ENCODE data around the gene CCDC194. TPM values are rescaled to one million over a fixed set of nuclear protein-coding genes. Genes with fewer than 3 reads are reported as not detected.

Gene CCDC194
- total and polyA plus RNA-seq, 4 donors, result not detected

DNA sequence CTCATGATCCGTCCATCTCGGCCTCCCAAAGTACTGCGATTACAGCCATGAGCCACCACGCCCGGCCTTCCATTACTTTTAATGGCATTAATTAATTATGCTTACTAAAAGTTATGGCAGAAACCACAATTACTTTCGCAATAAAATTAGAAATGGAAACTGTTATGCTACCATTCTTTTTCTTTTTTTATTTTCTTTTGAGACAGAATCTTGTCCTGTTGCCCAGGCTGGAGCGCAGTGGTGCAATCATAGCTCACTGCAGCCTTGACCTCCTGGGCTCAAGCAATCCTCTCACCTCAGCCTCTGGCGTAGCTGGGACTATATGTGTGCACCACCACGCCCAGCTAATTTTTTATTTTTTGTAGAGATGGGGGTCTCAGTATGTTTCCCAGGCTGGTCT lies 16.0 kb upstream of the CCDC194 start:
- Histone ChIP-seq H3K27ac (ENCODE audit: low read depth, low read length) (no peak overlapping the region), H3K9me3 (ENCODE audit: control insufficient read depth, insufficient read depth, low read length) (no peaks in the 10 kb centered on the region), H3K4me3 (ENCODE audit: low read depth, low read length) (no peak overlapping the region), H3K36me3 (ENCODE audit: control insufficient read depth, insufficient read depth, low read length) (no peaks in the 10 kb centered on the region), H3K4me1 (ENCODE audit: control insufficient read depth, insufficient read depth, low read length) (peaks cover 13% of the 10 kb centered on the region), H3K27me3 (ENCODE audit: control insufficient read depth, insufficient read depth, low read length) (peaks cover under 1% of the 10 kb centered on the region)
- no peak for DNase-seq (ENCODE audit: low read depth in 4 of 6, low spot score in 6 of 6)
- 100% methylated on average over 1 of the region's 9 CpGs for WGBS (ENCODE audit: insufficient coverage)

GRCh38 chr19:17406887-17407196 lies 12.8 kb upstream of the CCDC194 start:
- H3K27ac ChIP-seq (ENCODE audit: low read depth, low read length), result no peak overlapping the region
- H3K36me3 ChIP-seq (ENCODE audit: control insufficient read depth, insufficient read depth, low read length), result no peaks in the 10 kb centered on the region
- H3K4me3 ChIP-seq (ENCODE audit: low read depth, low read length), result no peak overlapping the region
- no peaks in the 10 kb centered on the region for H3K9me3 ChIP-seq (ENCODE audit: control insufficient read depth, insufficient read depth, low read length)
- peaks cover 19% of the 10 kb centered on the region for H3K4me1 ChIP-seq (ENCODE audit: control insufficient read depth, insufficient read depth, low read length)
- DNase-seq (ENCODE audit: low read depth in 4 of 6, low spot score in 6 of 6), result no peak
- 41% methylated on average over 2 of the region's 2 CpGs for WGBS (ENCODE audit: insufficient coverage)
- peaks cover 6% of the 10 kb centered on the region for H3K27me3 ChIP-seq (ENCODE audit: control insufficient read depth, insufficient read depth, low read length)

DNA sequence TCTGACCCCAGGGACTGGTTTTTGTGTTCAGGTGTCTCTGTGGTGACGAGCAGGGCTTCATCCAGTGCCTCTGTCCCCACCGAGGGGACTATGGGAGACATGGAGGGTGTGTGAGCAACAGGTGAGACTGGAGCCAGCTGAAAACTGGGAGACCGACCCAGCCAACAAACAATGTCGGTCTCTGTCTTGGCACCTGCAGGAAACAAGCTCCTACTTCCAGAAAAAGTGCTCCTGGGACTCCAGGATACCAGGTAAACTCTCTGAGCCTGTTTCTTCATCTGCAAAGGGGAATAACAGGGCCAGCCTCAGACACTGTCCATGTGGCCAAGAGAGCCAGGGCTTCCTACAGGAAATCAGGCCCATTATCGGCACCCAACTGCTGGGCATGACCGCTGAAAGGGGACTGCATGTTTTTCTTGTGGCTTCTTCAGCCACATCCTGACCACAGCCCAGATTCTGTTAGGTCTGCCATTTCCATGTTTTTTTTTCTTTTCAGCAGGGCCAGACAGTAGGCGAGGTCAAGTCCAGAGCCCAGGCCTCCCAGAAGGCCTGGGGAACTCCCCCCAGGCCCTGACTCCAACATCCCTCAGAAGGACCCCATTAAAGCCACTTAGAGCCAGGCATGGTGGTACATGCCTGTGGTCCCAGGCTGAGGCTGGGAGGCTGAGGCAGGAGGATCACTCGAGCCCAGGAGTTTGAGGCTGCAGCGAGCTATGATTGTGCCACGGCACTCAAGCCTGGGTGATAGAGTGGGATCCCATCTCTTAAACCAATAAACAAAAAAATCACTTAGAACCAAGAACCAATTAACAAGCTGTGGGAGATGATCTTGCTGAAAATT lies 12.3 kb upstream of the CCDC194 start:
- DNase-seq (ENCODE audit: low read depth in 4 of 6, low spot score in 6 of 6), result no peak
- Histone ChIP-seq H3K9me3 (ENCODE audit: control insufficient read depth, insufficient read depth, low read length) (no peaks in the 10 kb centered on the region), H3K4me3 (ENCODE audit: low read depth, low read length) (no peak overlapping the region)

DNA sequence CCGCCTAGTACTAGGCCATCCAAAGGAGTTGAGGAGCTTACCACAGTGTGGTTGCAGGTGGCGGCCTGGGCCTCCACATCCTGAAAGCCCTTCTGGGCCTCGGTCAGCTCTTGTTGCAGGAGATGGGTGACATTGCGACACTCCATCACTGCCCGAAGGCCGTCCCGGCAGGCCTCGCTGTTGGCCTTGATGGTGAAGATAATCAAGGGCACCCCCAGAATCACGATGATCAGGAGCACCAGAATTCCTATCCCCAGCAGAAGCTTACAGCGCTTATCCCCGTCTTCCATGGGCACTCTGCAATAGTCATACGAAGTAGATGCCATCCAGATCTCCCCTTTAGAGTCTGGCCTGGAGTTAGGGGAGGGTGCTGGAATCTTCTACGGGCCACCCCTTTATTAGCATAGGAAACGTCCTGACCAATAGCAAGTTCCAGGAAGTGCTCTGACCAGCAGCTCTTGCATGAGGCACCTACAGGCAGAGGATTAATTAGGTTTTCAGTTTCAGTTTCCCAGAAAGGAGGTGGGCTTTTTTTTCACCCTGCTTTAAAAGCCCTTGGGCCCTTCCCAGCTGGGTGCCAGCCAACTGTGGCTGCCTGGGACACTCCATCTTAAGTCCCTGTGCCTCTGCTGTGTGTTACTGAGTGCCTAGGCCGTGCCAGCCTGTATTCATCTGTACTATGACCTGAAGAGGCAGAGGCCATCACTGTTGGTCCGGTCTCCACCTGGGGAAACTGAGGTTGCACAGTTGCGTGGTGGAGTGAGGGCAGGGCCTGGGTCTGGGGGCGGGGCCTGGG lies 11.5 kb upstream of the CCDC194 start, which contains the start of gene BST2:
TSS of gene BST2 (minus strand) at position 381 of the 796 bp plus-strand sequence. CDS start at position 326, 55 bp downstream.
- H3K4me1 ChIP-seq (ENCODE audit: control insufficient read depth, insufficient read depth, low read length), result peaks cover 19% of the 10 kb centered on the region
- peaks cover 6% of the 10 kb centered on the region for H3K27me3 ChIP-seq (ENCODE audit: control insufficient read depth, insufficient read depth, low read length)
- H3K9me3 ChIP-seq (ENCODE audit: control insufficient read depth, insufficient read depth, low read length), result no peaks in the 10 kb centered on the region
- no peak within 1 kb of the TSS for H3K27ac ChIP-seq (ENCODE audit: low read depth, low read length)
- no peaks in the 10 kb centered on the region for H3K36me3 ChIP-seq (ENCODE audit: control insufficient read depth, insufficient read depth, low read length)
- no peak within 1 kb of the TSS for H3K4me3 ChIP-seq (ENCODE audit: low read depth, low read length)
- WGBS (ENCODE audit: insufficient coverage), result 80% methylated on average over 13 of the region's 18 CpGs
- DNase-seq (ENCODE audit: low read depth in 4 of 6, low spot score in 6 of 6), result peak in 1 of 6 donors; percentile 44

More for the DNA sequence above, 12.3 kb upstream of the CCDC194 start:
- H3K36me3 ChIP-seq (ENCODE audit: control insufficient read depth, insufficient read depth, low read length), result no peaks in the 10 kb centered on the region
- WGBS (ENCODE audit: insufficient coverage), result 83% methylated on average over 7 of the region's 10 CpGs
- peaks cover 6% of the 10 kb centered on the region for H3K27me3 ChIP-seq (ENCODE audit: control insufficient read depth, insufficient read depth, low read length)
- H3K27ac ChIP-seq (ENCODE audit: low read depth, low read length), result no peak overlapping the region
- peaks cover 19% of the 10 kb centered on the region for H3K4me1 ChIP-seq (ENCODE audit: control insufficient read depth, insufficient read depth, low read length)

DNA sequence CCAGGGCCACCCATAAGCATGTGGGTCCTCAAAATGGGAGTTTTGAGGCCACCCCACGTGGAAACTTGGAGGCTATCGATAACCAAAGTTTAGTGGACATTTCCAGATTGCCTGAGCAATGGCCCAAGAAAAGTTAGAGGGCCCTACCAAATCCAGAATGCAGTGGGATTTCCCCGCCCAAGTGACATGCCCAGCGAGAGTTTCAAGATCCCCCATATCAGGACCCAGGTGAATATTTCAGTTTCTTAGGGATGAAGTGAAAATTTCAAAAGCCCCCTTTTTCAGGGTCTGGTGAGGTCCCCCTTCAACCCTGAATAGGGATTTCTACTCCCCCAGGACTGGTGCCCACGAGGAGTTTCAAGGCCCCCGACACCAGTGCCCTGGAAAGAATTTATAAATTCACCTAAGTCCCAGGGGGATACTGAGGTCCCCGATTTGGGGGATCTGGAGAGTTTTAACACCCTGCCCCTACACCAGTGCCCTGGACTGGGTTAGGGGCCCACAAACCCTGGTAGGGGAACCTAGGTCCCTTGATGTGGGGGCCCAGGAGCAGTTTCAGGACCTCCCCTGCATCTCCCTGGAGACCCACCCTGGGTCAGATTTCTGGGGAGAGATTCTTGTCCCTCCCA lies 10.7 kb upstream of the CCDC194 start:
- H3K27ac ChIP-seq (ENCODE audit: low read depth, low read length), result no peak overlapping the region
- no peak for DNase-seq (ENCODE audit: low read depth in 4 of 6, low spot score in 6 of 6)
- peaks cover 19% of the 10 kb centered on the region for H3K4me1 ChIP-seq (ENCODE audit: control insufficient read depth, insufficient read depth, low read length)
- 89% methylated on average over 3 of the region's 7 CpGs for WGBS (ENCODE audit: insufficient coverage)
- H3K9me3 ChIP-seq (ENCODE audit: control insufficient read depth, insufficient read depth, low read length), result no peaks in the 10 kb centered on the region
- no peaks in the 10 kb centered on the region for H3K36me3 ChIP-seq (ENCODE audit: control insufficient read depth, insufficient read depth, low read length)
- peaks cover 6% of the 10 kb centered on the region for H3K27me3 ChIP-seq (ENCODE audit: control insufficient read depth, insufficient read depth, low read length)
- no peak overlapping the region for H3K4me3 ChIP-seq (ENCODE audit: low read depth, low read length)

DNA sequence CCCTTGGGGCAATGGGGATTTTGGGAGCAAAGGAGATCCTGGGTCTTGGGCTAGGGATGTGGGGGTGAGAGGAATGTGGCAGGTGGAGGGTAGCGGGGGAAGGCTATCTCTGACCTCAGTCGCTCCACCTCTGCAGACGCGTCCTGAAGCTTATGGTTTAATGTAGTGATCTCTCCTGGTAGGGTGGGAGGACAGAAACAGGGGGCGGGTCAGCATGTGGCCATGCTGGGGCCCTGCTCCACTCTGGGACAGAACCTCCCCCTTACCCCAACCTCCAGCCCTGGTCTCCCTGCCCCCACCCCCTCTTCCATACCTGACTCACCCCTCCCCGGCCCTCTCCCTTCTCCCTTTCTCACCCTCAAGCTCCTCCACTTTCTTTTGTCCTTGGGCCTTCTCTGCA lies 10.0 kb upstream of the CCDC194 start:
- WGBS (ENCODE audit: insufficient coverage), result 86% methylated on average over 4 of the region's 6 CpGs
- Histone ChIP-seq H3K36me3 (ENCODE audit: control insufficient read depth, insufficient read depth, low read length) (no peaks in the 10 kb centered on the region), H3K27ac (ENCODE audit: low read depth, low read length) (no peak overlapping the region), H3K4me1 (ENCODE audit: control insufficient read depth, insufficient read depth, low read length) (peaks cover 19% of the 10 kb centered on the region), H3K4me3 (ENCODE audit: low read depth, low read length) (no peak overlapping the region), H3K9me3 (ENCODE audit: control insufficient read depth, insufficient read depth, low read length) (no peaks in the 10 kb centered on the region), H3K27me3 (ENCODE audit: control insufficient read depth, insufficient read depth, low read length) (peaks cover 6% of the 10 kb centered on the region)
- no peak for DNase-seq (ENCODE audit: low read depth in 4 of 6, low spot score in 6 of 6)

GRCh38 chr19:17402982-17403855 lies 9.2 kb upstream of the CCDC194 start:
- 26% methylated on average over 26 of the region's 36 CpGs for WGBS (ENCODE audit: insufficient coverage)
- no peak overlapping the region for H3K4me3 ChIP-seq (ENCODE audit: low read depth, low read length)
- no peak overlapping the region for H3K27ac ChIP-seq (ENCODE audit: low read depth, low read length)

GRCh38 chr19:17401628-17402027 lies 7.6 kb upstream of the CCDC194 start:
- Histone ChIP-seq H3K36me3 (ENCODE audit: control insufficient read depth, insufficient read depth, low read length) (no peaks in the 10 kb centered on the region), H3K27me3 (ENCODE audit: control insufficient read depth, insufficient read depth, low read length) (peaks cover 6% of the 10 kb centered on the region), H3K4me1 (ENCODE audit: control insufficient read depth, insufficient read depth, low read length) (peaks cover 17% of the 10 kb centered on the region), H3K9me3 (ENCODE audit: control insufficient read depth, insufficient read depth, low read length) (no peaks in the 10 kb centered on the region), H3K27ac (ENCODE audit: low read depth, low read length) (no peak overlapping the region), H3K4me3 (ENCODE audit: low read depth, low read length) (no peak overlapping the region)
- no peak for DNase-seq (ENCODE audit: low read depth in 4 of 6, low spot score in 6 of 6)
- WGBS (ENCODE audit: insufficient coverage), result 89% methylated on average over 5 of the region's 6 CpGs

More at GRCh38 chr19:17402982-17403855, 9.2 kb upstream of the CCDC194 start:
- Histone ChIP-seq H3K4me1 (ENCODE audit: control insufficient read depth, insufficient read depth, low read length) (peaks cover 19% of the 10 kb centered on the region), H3K9me3 (ENCODE audit: control insufficient read depth, insufficient read depth, low read length) (no peaks in the 10 kb centered on the region), H3K27me3 (ENCODE audit: control insufficient read depth, insufficient read depth, low read length) (peaks cover 6% of the 10 kb centered on the region), H3K36me3 (ENCODE audit: control insufficient read depth, insufficient read depth, low read length) (no peaks in the 10 kb centered on the region)
- peak in 1 of 6 donors; percentile 23 for DNase-seq (ENCODE audit: low read depth in 4 of 6, low spot score in 6 of 6)
